Parathyroid adenoma (tissue), 2 donors: Measurements from ENCODE around the gene SLC35E1.

Experiments
- H2AFZ ChIP-seq: fragments of 300-600 bp; sonication (generic); one replicate; pipeline ENCODE4 v1.7.0; 2017; ENCODE audit warnings: antibody characterized with exemption, mild to moderate bottlenecking
- H3K27ac ChIP-seq: fragments of 300-600 bp; sonication (generic); one replicate; pipeline ENCODE4 v1.7.0; 2017
- H3K27me3 ChIP-seq: fragments of 300-600 bp; sonication (generic); one replicate; pipeline ENCODE4 v1.7.0; 2017; ENCODE audit warnings: low read length; ENCODE audit not compliant: control insufficient read depth, insufficient read depth
- H3K36me3 ChIP-seq: fragments of 300-600 bp; sonication (generic); one replicate; pipeline ENCODE4 v1.7.0; 2017; ENCODE audit warnings: low read length; ENCODE audit not compliant: control insufficient read depth, insufficient read depth
- H3K4me1 ChIP-seq: fragments of 300-600 bp; sonication (generic); one replicate; pipeline ENCODE4 v1.7.0; 2017; ENCODE audit warnings: control low read depth
- H3K4me2 ChIP-seq: fragments of 300-600 bp; sonication (generic); one replicate; pipeline ENCODE4 v1.7.0; 2017; ENCODE audit warnings: low read length
- H3K4me3 ChIP-seq: fragments of 300-600 bp; sonication (generic); one replicate; pipeline ENCODE4 v1.7.0; 2017; ENCODE audit warnings: low read depth, low read length
- H3K79me2 ChIP-seq: fragments of 300-600 bp; sonication (generic); one replicate; pipeline ENCODE4 v1.7.0; 2017; ENCODE audit warnings: control low read depth
- H3K9ac ChIP-seq: fragments of 300-600 bp; sonication (generic); one replicate; pipeline ENCODE4 v1.7.0; 2017; ENCODE audit warnings: mild to moderate bottlenecking
- H3K9me3 ChIP-seq: fragments of 300-600 bp; sonication (generic); one replicate; pipeline ENCODE4 v1.7.0; 2017; ENCODE audit warnings: low read length; ENCODE audit not compliant: control insufficient read depth
- TF ChIP-seq, protein P1 (sequence below): fragments of 300-600 bp; sonication (generic); IDR thresholded peaks from one replicate; pipeline ENCODE4 v1.7.0; 2017; ENCODE audit warnings: antibody characterized with exemption, mild to moderate bottlenecking
- donor health status: primary hyperparathyroidism.

Gene SLC35E1

GRCh38 chr19:16531380-16531669 lies 40.9 kb downstream of the SLC35E1 start:
- Histone ChIP-seq H3K27me3 (no peaks in the 10 kb centered on the region), H3K4me3 (no peak overlapping the region), H3K27ac (no peak overlapping the region), H3K4me1 (peaks cover 3% of the 10 kb centered on the region), H3K9ac (no peak overlapping the region), H3K36me3 (no peaks in the 10 kb centered on the region), H3K4me2 (no peak overlapping the region), H2AFZ (no peak overlapping the region), H3K79me2 (peaks cover 7% of the 10 kb centered on the region), H3K9me3 (no peaks in the 10 kb centered on the region)
- TF ChIP-seq, protein P1, sequence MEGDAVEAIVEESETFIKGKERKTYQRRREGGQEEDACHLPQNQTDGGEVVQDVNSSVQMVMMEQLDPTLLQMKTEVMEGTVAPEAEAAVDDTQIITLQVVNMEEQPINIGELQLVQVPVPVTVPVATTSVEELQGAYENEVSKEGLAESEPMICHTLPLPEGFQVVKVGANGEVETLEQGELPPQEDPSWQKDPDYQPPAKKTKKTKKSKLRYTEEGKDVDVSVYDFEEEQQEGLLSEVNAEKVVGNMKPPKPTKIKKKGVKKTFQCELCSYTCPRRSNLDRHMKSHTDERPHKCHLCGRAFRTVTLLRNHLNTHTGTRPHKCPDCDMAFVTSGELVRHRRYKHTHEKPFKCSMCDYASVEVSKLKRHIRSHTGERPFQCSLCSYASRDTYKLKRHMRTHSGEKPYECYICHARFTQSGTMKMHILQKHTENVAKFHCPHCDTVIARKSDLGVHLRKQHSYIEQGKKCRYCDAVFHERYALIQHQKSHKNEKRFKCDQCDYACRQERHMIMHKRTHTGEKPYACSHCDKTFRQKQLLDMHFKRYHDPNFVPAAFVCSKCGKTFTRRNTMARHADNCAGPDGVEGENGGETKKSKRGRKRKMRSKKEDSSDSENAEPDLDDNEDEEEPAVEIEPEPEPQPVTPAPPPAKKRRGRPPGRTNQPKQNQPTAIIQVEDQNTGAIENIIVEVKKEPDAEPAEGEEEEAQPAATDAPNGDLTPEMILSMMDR = no peak

DNA sequence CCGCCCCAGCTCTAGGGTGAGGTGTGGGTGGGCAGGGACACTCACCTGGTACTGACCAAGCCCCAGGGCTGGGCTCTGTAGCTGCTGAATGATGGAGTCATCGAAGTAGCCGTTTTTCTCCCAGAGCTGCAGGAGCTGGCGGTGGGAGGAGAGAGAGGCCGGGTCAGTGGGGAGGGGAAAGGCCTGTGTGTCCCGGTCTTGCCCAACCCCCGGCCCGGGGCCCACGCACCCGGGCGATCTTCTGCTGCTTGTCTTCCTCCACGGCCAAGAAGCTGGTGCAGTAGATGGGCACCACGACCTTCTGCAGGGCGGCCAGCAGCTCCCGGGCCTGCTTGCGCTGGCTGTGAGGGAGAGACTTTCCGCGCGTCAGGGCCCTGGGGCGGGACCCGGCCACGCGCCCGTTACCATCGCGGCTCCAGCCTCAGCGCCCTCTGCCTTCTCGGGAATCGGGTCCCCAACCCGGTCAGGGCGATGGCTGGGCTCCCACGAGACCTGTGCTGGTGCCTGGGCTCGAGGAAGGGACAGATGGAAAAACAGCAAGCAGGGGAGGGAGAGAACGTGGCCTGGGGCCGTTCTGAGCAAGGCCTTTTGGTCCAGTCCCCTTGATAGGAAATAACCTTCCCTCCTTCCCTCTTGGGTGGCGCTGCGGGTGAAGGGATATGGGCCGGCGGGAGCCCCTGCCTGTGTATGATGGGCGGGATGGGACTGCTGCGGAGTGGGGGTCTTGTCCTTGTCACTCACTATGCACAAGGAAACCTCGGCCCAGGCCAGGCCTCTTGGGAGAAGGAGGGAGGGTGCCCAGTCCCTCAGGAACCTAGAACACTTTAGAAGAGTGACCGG lies 41.5 kb downstream of the SLC35E1 start:
- no peaks in the 10 kb centered on the region for H3K9me3 ChIP-seq
- H3K9ac ChIP-seq = no peak overlapping the region
- H3K79me2 ChIP-seq = peaks cover 3% of the 10 kb centered on the region
- no peaks in the 10 kb centered on the region for H3K27me3 ChIP-seq
- H3K4me1 ChIP-seq = peaks cover 3% of the 10 kb centered on the region
- H3K4me3 ChIP-seq = no peak overlapping the region
- no peak overlapping the region for H3K4me2 ChIP-seq
- H3K27ac ChIP-seq = no peak overlapping the region
- no peaks in the 10 kb centered on the region for H3K36me3 ChIP-seq
- H2AFZ ChIP-seq = no peak overlapping the region
- TF ChIP-seq, protein P1 = no peak

- Histone ChIP-seq H3K36me3 (no peaks in the 10 kb centered on the region), H3K27ac (no peak overlapping the region)
These were observed 42.6 kb downstream of the SLC35E1 start for GRCh38 chr19:16529466-16530144.

GRCh38 chr19:16527971-16528521 lies 44.2 kb downstream of the SLC35E1 start:
- Histone ChIP-seq H2AFZ (no peak overlapping the region), H3K4me2 (no peak overlapping the region), H3K27ac (no peak overlapping the region), H3K9me3 (no peaks in the 10 kb centered on the region), H3K4me3 (no peak overlapping the region), H3K27me3 (no peaks in the 10 kb centered on the region), H3K4me1 (peaks cover 3% of the 10 kb centered on the region), H3K79me2 (peaks cover 2% of the 10 kb centered on the region), H3K9ac (no peak overlapping the region), H3K36me3 (no peaks in the 10 kb centered on the region)
- TF ChIP-seq, protein P1 = no peak

More at GRCh38 chr19:16529466-16530144, 42.6 kb downstream of the SLC35E1 start:
- H3K9ac ChIP-seq = no peak overlapping the region
- no peak overlapping the region for H3K4me2 ChIP-seq
- H3K9me3 ChIP-seq = no peaks in the 10 kb centered on the region
- H3K79me2 ChIP-seq = no peaks in the 10 kb centered on the region
- H3K4me3 ChIP-seq = no peak overlapping the region
- no peak overlapping the region for H2AFZ ChIP-seq
- TF ChIP-seq, protein P1 = no peak
- no peaks in the 10 kb centered on the region for H3K27me3 ChIP-seq
- peaks cover 3% of the 10 kb centered on the region for H3K4me1 ChIP-seq
